SJSA1 (cell line): ENCODE data around the gene TSNAXIP1. TPM values are rescaled to one million over a fixed set of nuclear protein-coding genes. Genes with fewer than 3 reads are reported as not detected.

Source experiments
- DNase-seq, 2 experiments: peaks; one replicate each; pipeline ENCODE4 v3.0.0-alpha.2; 2015 to 2020; ENCODE audit warnings: low spot score in 2 of 2, low read depth in 1 of 2
- H3K27ac ChIP-seq: fragments of 250-450 bp; sonication (Bioruptor Pico); 2 replicates; pipeline ENCODE4 v1.5.1; 2020; ENCODE audit warnings: mild to moderate bottlenecking, moderate library complexity
- H3K27me3 ChIP-seq: fragments of 250-450 bp; sonication (Bioruptor Pico); replicated peaks from 2 replicates; pipeline ENCODE4 v1.5.1; 2020; ENCODE audit warnings: mild to moderate bottlenecking, moderate library complexity
- H3K36me3 ChIP-seq: fragments of 250-450 bp; sonication (Bioruptor Pico); 2 replicates; pipeline ENCODE4 v1.5.1; 2020; ENCODE audit warnings: mild to moderate bottlenecking
- H3K4me1 ChIP-seq: fragments of 250-450 bp; sonication (Bioruptor Pico); replicated peaks from 2 replicates; pipeline ENCODE4 v1.6.1; 2021; ENCODE audit warnings: mild to moderate bottlenecking
- H3K4me3 ChIP-seq: fragments of 250-450 bp; sonication (Bioruptor Pico); 2 replicates; pipeline ENCODE4 v1.5.1; 2020; ENCODE audit warnings: mild to moderate bottlenecking
- H3K9me3 ChIP-seq: fragments of 250-450 bp; sonication (Bioruptor Pico); replicated peaks from 2 replicates; pipeline ENCODE4 v1.5.1; 2020; ENCODE audit warnings: mild to moderate bottlenecking
- total RNA-seq: library from RNA; depleted of rRNA; stranded (reverse); fragments of >200 nt; shearing (Covaris generic); gene quantifications from 2 replicates; pipeline ENCODE4 v1.2.3, GENCODE V29; 2014; rRNA removed

The TSNAXIP1 gene
- total RNA-seq, result 0.03 and 1.00 TPM in 2 replicates

- H3K36me3 ChIP-seq, result peaks cover 28% of the 10 kb centered on the region
- H3K4me1 ChIP-seq, result peaks cover 17% of the 10 kb centered on the region
- H3K4me3 ChIP-seq, result peak within 1 kb of the TSS; percentile 71
- H3K27ac ChIP-seq, result peak within 1 kb of the TSS; percentile 24
- no peaks in the 10 kb centered on the region for H3K27me3 ChIP-seq
- H3K9me3 ChIP-seq, result no peaks in the 10 kb centered on the region
- DNase-seq, result peak; percentile 98 to 99
Measured at GRCh38 chr16:67806428-67807147, at the start of gene TSNAXIP1, which contains the start of gene RANBP10. TSNAXIP1 (plus strand) TSS chr16:67806889; CDS start chr16:67807150, 261 bp downstream. RANBP10 (minus strand) TSS chr16:67806560; CDS start chr16:67806536, 24 bp downstream.

- Histone ChIP-seq H3K27me3 (no peaks in the 10 kb centered on the region), H3K4me1 (no peaks in the 10 kb centered on the region), H3K36me3 (no peaks in the 10 kb centered on the region; the same call in 1 of the 2 replicates), H3K9me3 (no peaks in the 10 kb centered on the region), H3K27ac (no peak overlapping the region), H3K4me3 (no peak overlapping the region)
- no peak for DNase-seq
Measured at GRCh38 chr16:67758006-67758405, 48.7 kb upstream of the TSNAXIP1 start.

GRCh38 chr16:67758966-67759365 lies 47.7 kb upstream of the TSNAXIP1 start:
- Histone ChIP-seq H3K4me1 (no peaks in the 10 kb centered on the region), H3K9me3 (no peaks in the 10 kb centered on the region), H3K4me3 (no peak overlapping the region), H3K27me3 (no peaks in the 10 kb centered on the region), H3K36me3 (no peaks in the 10 kb centered on the region; the same call in 1 of the 2 replicates), H3K27ac (no peak overlapping the region)
- no peak for DNase-seq

GRCh38 chr16:67760206-67760955 lies 46.3 kb upstream of the TSNAXIP1 start:
- no peaks in the 10 kb centered on the region for H3K27me3 ChIP-seq
- DNase-seq, result no peak
- H3K27ac ChIP-seq, result no peak overlapping the region
- H3K36me3 ChIP-seq, result no peaks in the 10 kb centered on the region; the same call in 1 of the 2 replicates
- H3K4me3 ChIP-seq, result no peak overlapping the region
- H3K4me1 ChIP-seq, result no peaks in the 10 kb centered on the region
- no peaks in the 10 kb centered on the region for H3K9me3 ChIP-seq

- DNase-seq, result no peak
- Histone ChIP-seq H3K9me3 (no peaks in the 10 kb centered on the region), H3K4me3 (no peak overlapping the region), H3K36me3 (no peaks in the 10 kb centered on the region; the same call in 1 of the 2 replicates), H3K4me1 (no peaks in the 10 kb centered on the region), H3K27ac (no peak overlapping the region), H3K27me3 (no peaks in the 10 kb centered on the region)
Measured at GRCh38 chr16:67760956-67761230, 45.8 kb upstream of the TSNAXIP1 start.

GRCh38 chr16:67761924-67762323 lies 44.8 kb upstream of the TSNAXIP1 start:
- no peak for DNase-seq
- Histone ChIP-seq H3K36me3 (no peaks in the 10 kb centered on the region; the same call in 1 of the 2 replicates), H3K27ac (no peak overlapping the region), H3K27me3 (no peaks in the 10 kb centered on the region), H3K4me1 (no peaks in the 10 kb centered on the region), H3K9me3 (no peaks in the 10 kb centered on the region), H3K4me3 (no peak overlapping the region)

- no peak overlapping the region for H3K27ac ChIP-seq
- no peaks in the 10 kb centered on the region for H3K9me3 ChIP-seq
- no peak overlapping the region for H3K4me3 ChIP-seq
- no peaks in the 10 kb centered on the region; the same call in 1 of the 2 replicates for H3K36me3 ChIP-seq
- no peaks in the 10 kb centered on the region for H3K27me3 ChIP-seq
- H3K4me1 ChIP-seq, result no peaks in the 10 kb centered on the region
- no peak for DNase-seq
Measured at GRCh38 chr16:67762385-67762784, 44.3 kb upstream of the TSNAXIP1 start.

- Histone ChIP-seq H3K36me3 (no peaks in the 10 kb centered on the region; the same call in 1 of the 2 replicates), H3K4me3 (no peak overlapping the region), H3K27ac (no peak overlapping the region), H3K4me1 (no peaks in the 10 kb centered on the region), H3K27me3 (no peaks in the 10 kb centered on the region), H3K9me3 (no peaks in the 10 kb centered on the region)
- DNase-seq, result no peak
Measured at GRCh38 chr16:67763066-67763465, 43.6 kb upstream of the TSNAXIP1 start.

- no peak overlapping the region for H3K4me3 ChIP-seq
- DNase-seq, result no peak
- H3K27me3 ChIP-seq, result no peaks in the 10 kb centered on the region
Measured at GRCh38 chr16:67764158-67764667, 42.5 kb upstream of the TSNAXIP1 start.

GRCh38 chr16:67766291-67766690 lies 40.4 kb upstream of the TSNAXIP1 start:
- no peaks in the 10 kb centered on the region for H3K9me3 ChIP-seq
- no peak overlapping the region for H3K4me3 ChIP-seq
- H3K27me3 ChIP-seq, result no peaks in the 10 kb centered on the region
- no peaks in the 10 kb centered on the region; the same call in 1 of the 2 replicates for H3K36me3 ChIP-seq
- H3K27ac ChIP-seq, result no peak overlapping the region
- no peaks in the 10 kb centered on the region for H3K4me1 ChIP-seq
- no peak for DNase-seq

More at GRCh38 chr16:67764158-67764667, 42.5 kb upstream of the TSNAXIP1 start:
- no peaks in the 10 kb centered on the region; the same call in 1 of the 2 replicates for H3K36me3 ChIP-seq
- H3K4me1 ChIP-seq, result no peaks in the 10 kb centered on the region
- H3K9me3 ChIP-seq, result no peaks in the 10 kb centered on the region
- no peak overlapping the region for H3K27ac ChIP-seq

- H3K27ac ChIP-seq, result no peak overlapping the region
Measured at GRCh38 chr16:67767953-67768352, 38.7 kb upstream of the TSNAXIP1 start.

GRCh38 chr16:67770346-67770991 lies 36.2 kb upstream of the TSNAXIP1 start:
- no peaks in the 10 kb centered on the region for H3K4me1 ChIP-seq
- H3K27ac ChIP-seq, result no peak overlapping the region
- no peak for DNase-seq

More at GRCh38 chr16:67767953-67768352, 38.7 kb upstream of the TSNAXIP1 start:
- DNase-seq, result peak; percentile 37 to 63
- H3K36me3 ChIP-seq, result peaks cover 4% of the 10 kb centered on the region
- H3K27me3 ChIP-seq, result no peaks in the 10 kb centered on the region
- H3K9me3 ChIP-seq, result no peaks in the 10 kb centered on the region
- H3K4me1 ChIP-seq, result no peaks in the 10 kb centered on the region
- no peak overlapping the region for H3K4me3 ChIP-seq

GRCh38 chr16:67773099-67773498 lies 33.6 kb upstream of the TSNAXIP1 start:
- peaks cover 4% of the 10 kb centered on the region for H3K36me3 ChIP-seq
- H3K9me3 ChIP-seq, result no peaks in the 10 kb centered on the region
- H3K27me3 ChIP-seq, result no peaks in the 10 kb centered on the region
- H3K27ac ChIP-seq, result no peak overlapping the region
- H3K4me3 ChIP-seq, result no peak overlapping the region
- DNase-seq, result no peak
- no peaks in the 10 kb centered on the region for H3K4me1 ChIP-seq

More at GRCh38 chr16:67770346-67770991, 36.2 kb upstream of the TSNAXIP1 start:
- Histone ChIP-seq H3K9me3 (no peaks in the 10 kb centered on the region), H3K27me3 (no peaks in the 10 kb centered on the region), H3K4me3 (no peak overlapping the region), H3K36me3 (peaks cover 4% of the 10 kb centered on the region)
